Spinal cord (tissue), 10 donors: ENCODE results near the gene ABCA13. TPM values are rescaled to one million over a fixed set of nuclear protein-coding genes. Genes with fewer than 3 reads are reported as not detected.

ENCODE experiments used
- DNase-seq, 6 donors: peaks; one replicate each; pipeline versions ENCODE4 v3.0.0 to v3.0.0-alpha.2; 2013 to 2015; ENCODE audit warnings: low spot score in 6 of 6, low read depth in 4 of 6
- H3K27ac ChIP-seq: one replicate; pipeline ENCODE4 v1.5.1; 2013; ENCODE audit warnings: low read depth, low read length, control low read depth
- H3K27me3 ChIP-seq: one replicate; pipeline ENCODE4 v1.6.1; 2013; ENCODE audit warnings: low read length; ENCODE audit not compliant: control insufficient read depth, insufficient read depth
- H3K36me3 ChIP-seq: one replicate; pipeline ENCODE4 v1.6.1; 2013; ENCODE audit warnings: low read length; ENCODE audit not compliant: control insufficient read depth, insufficient read depth
- H3K4me1 ChIP-seq: one replicate; pipeline ENCODE4 v1.6.1; 2013; ENCODE audit warnings: low read length; ENCODE audit not compliant: control insufficient read depth, insufficient read depth
- H3K4me3 ChIP-seq: one replicate; pipeline ENCODE4 v1.5.1; 2013; ENCODE audit warnings: low read depth, low read length, control low read depth
- H3K9me3 ChIP-seq: one replicate; pipeline ENCODE4 v1.6.1; 2013; ENCODE audit warnings: low read length; ENCODE audit not compliant: control insufficient read depth, insufficient read depth
- WGBS: methylation state at CpG from one replicate; pipeline ENCODE4 v1.1.5; 2013; ENCODE audit warnings: missing lambda C conversion rate; ENCODE audit not compliant: insufficient coverage; 5-methylcytosine and 5-hydroxymethylcytosine counted together
- polyA plus RNA-seq, 2 donors: library from polyadenylated mRNA; unstranded; fragments of 120-200 nt; gene quantifications; one replicate each; pipeline ENCODE4 v1.2.1, GENCODE V29; 2013; ENCODE audit not compliant: insufficient read length in 2 of 2
- total RNA-seq, 2 donors: library from RNA; depleted of rRNA in 1 of 2; stranded (reverse); fragments of 120-200 nt in 1 of 2; fragments of >200 nt in 1 of 2; gene quantifications; one replicate each; pipeline versions ENCODE4 v1.2.3 to v1.2.4, GENCODE V29; 2013 to 2014
- donor health status: healthy.

Gene ABCA13
- total and polyA plus RNA-seq, 4 donors = 0.33 to 5.8 (median 0.72) TPM

- Histone ChIP-seq H3K4me3 (no peak overlapping the region), H3K36me3 (no peaks in the 10 kb centered on the region), H3K27ac (no peak overlapping the region), H3K4me1 (no peaks in the 10 kb centered on the region), H3K9me3 (no peaks in the 10 kb centered on the region), H3K27me3 (no peaks in the 10 kb centered on the region)
- WGBS = 83% methylated on average over 5 of the region's 7 CpGs
- no peak for DNase-seq
Measured at GRCh38 chr7:48617508-48617907, 446.2 kb downstream of the ABCA13 start.

- Histone ChIP-seq H3K27me3 (no peaks in the 10 kb centered on the region), H3K9me3 (no peaks in the 10 kb centered on the region), H3K27ac (no peak overlapping the region), H3K4me3 (no peak overlapping the region), H3K36me3 (no peaks in the 10 kb centered on the region), H3K4me1 (no peaks in the 10 kb centered on the region)
- WGBS = 100% methylated on average over 2 of the region's 3 CpGs
- DNase-seq = no peak
Measured at GRCh38 chr7:48617993-48618392, 446.7 kb downstream of the ABCA13 start.

GRCh38 chr7:48621076-48621475, 449.8 kb downstream of the ABCA13 start:
- Histone ChIP-seq H3K27ac (no peak overlapping the region), H3K36me3 (no peaks in the 10 kb centered on the region), H3K4me1 (no peaks in the 10 kb centered on the region), H3K9me3 (no peaks in the 10 kb centered on the region), H3K4me3 (no peak overlapping the region), H3K27me3 (no peaks in the 10 kb centered on the region)
- DNase-seq = peak in 1 of 6 donors; percentile 87
- WGBS = 86% methylated on average over 2 of the region's 4 CpGs

GRCh38 chr7:48627164-48627563, 455.9 kb downstream of the ABCA13 start:
- no peaks in the 10 kb centered on the region for H3K27me3 ChIP-seq
- H3K9me3 ChIP-seq = no peaks in the 10 kb centered on the region
- WGBS = 100% methylated on average over 1 of the region's 4 CpGs

GRCh38 chr7:48628793-48629349, 457.6 kb downstream of the ABCA13 start:
- H3K36me3 ChIP-seq = no peaks in the 10 kb centered on the region
- 35% methylated on average over 4 of the region's 5 CpGs for WGBS
- H3K27me3 ChIP-seq = no peaks in the 10 kb centered on the region
- H3K9me3 ChIP-seq = no peaks in the 10 kb centered on the region
- H3K4me1 ChIP-seq = no peaks in the 10 kb centered on the region
- no peak overlapping the region for H3K4me3 ChIP-seq
- H3K27ac ChIP-seq = no peak overlapping the region
- DNase-seq = peak in 3 of 6 donors; percentile 4 to 52 (median 31)

More at GRCh38 chr7:48627164-48627563, 455.9 kb downstream of the ABCA13 start:
- no peak overlapping the region for H3K27ac ChIP-seq
- H3K36me3 ChIP-seq = no peaks in the 10 kb centered on the region
- no peaks in the 10 kb centered on the region for H3K4me1 ChIP-seq
- no peak overlapping the region for H3K4me3 ChIP-seq
- no peak for DNase-seq

- no CpG with 5 or more reads among the region's 2 CpGs for WGBS
Measured at GRCh38 chr7:48634116-48634632, 462.9 kb downstream of the ABCA13 start.

GRCh38 chr7:48635796-48636195, 464.5 kb downstream of the ABCA13 start:
- no peaks in the 10 kb centered on the region for H3K9me3 ChIP-seq
- no peak overlapping the region for H3K4me3 ChIP-seq
- H3K27ac ChIP-seq = no peak overlapping the region
- DNase-seq = no peak
- H3K36me3 ChIP-seq = no peaks in the 10 kb centered on the region
- no peaks in the 10 kb centered on the region for H3K27me3 ChIP-seq
- no CpG with 5 or more reads among the region's 1 CpG for WGBS
- no peaks in the 10 kb centered on the region for H3K4me1 ChIP-seq

More at GRCh38 chr7:48634116-48634632, 462.9 kb downstream of the ABCA13 start:
- no peaks in the 10 kb centered on the region for H3K9me3 ChIP-seq
- no peaks in the 10 kb centered on the region for H3K4me1 ChIP-seq
- no peak overlapping the region for H3K27ac ChIP-seq
- H3K4me3 ChIP-seq = no peak overlapping the region
- no peaks in the 10 kb centered on the region for H3K36me3 ChIP-seq
- H3K27me3 ChIP-seq = no peaks in the 10 kb centered on the region
- DNase-seq = no peak

GRCh38 chr7:48636391-48637015, 465.2 kb downstream of the ABCA13 start:
- Histone ChIP-seq H3K4me1 (no peaks in the 10 kb centered on the region), H3K4me3 (no peak overlapping the region), H3K36me3 (no peaks in the 10 kb centered on the region), H3K27ac (no peak overlapping the region), H3K27me3 (no peaks in the 10 kb centered on the region), H3K9me3 (peaks cover 2% of the 10 kb centered on the region)
- 100% methylated on average over 1 of the region's 3 CpGs for WGBS
- no peak for DNase-seq

- Histone ChIP-seq H3K36me3 (no peaks in the 10 kb centered on the region), H3K27ac (no peak overlapping the region), H3K27me3 (no peaks in the 10 kb centered on the region), H3K9me3 (peaks cover 2% of the 10 kb centered on the region), H3K4me1 (no peaks in the 10 kb centered on the region), H3K4me3 (no peak overlapping the region)
- DNase-seq = no peak
- no CpG with 5 or more reads among the region's 1 CpG for WGBS
Measured at GRCh38 chr7:48637382-48637781, 466.1 kb downstream of the ABCA13 start.

- Histone ChIP-seq H3K9me3 (peaks cover 2% of the 10 kb centered on the region), H3K36me3 (no peaks in the 10 kb centered on the region), H3K27ac (no peak overlapping the region), H3K27me3 (no peaks in the 10 kb centered on the region), H3K4me1 (no peaks in the 10 kb centered on the region), H3K4me3 (no peak overlapping the region)
- WGBS = 82% methylated on average over 3 of the region's 6 CpGs
- no peak for DNase-seq
Measured at GRCh38 chr7:48638041-48638440, 466.8 kb downstream of the ABCA13 start.
